ENCODE results near the gene ADAMTS3. TPM values are rescaled to one million over a fixed set of nuclear protein-coding genes. Genes with fewer than 3 reads are reported as not detected.

Gene ADAMTS3
- total RNA-seq, 1 experiment from 2014 or later: 0.39 TPM

- Histone ChIP-seq H3K9me3 (ENCODE audit: control insufficient read depth, insufficient read depth, low read depth, low read length) (no peaks in the 10 kb centered on the region), H3K4me3 (ENCODE audit: low read depth in 2 of 2, low read length in 2 of 2) (no peak overlapping the region), H3K36me3 (ENCODE audit: control insufficient read depth, insufficient read depth, low read length) (no peaks in the 10 kb centered on the region), H3K4me1 (ENCODE audit: control insufficient read depth, insufficient read depth, low read length) (no peaks in the 10 kb centered on the region), H3K27ac (ENCODE audit: low read length) (no peak overlapping the region), H3K27me3 (ENCODE audit: control insufficient read depth, insufficient read depth, low read length) (no peaks in the 10 kb centered on the region)
- BruUV-seq (replicated peaks): no TSS peak
- TF ChIP-seq SIN3A (IDR thresholded peaks at IDR 0.05; ENCODE audit: borderline replicate concordance, insufficient read depth, low read depth, low read length) (no peak), POLR2AphosphoS5 (IDR thresholded peaks at IDR 0.05; ENCODE audit: low read depth, low read length) (no peak), CTCF (IDR thresholded peaks at IDR 0.05) (no peak), TCF7L2 (IDR thresholded peaks at IDR 0.05; ENCODE audit: low read depth, low read length) (no peak), REST (IDR thresholded peaks at IDR 0.05; ENCODE audit: insufficient read depth in 1 of 2, low read depth in 2 of 2, low read length in 1 of 2) (no peak)
- ATAC-seq (no peak), DNase-seq (ENCODE audit: low read depth, low spot score) (no peak)
- in situ Hi-C loops (cut with HindIII; ENCODE audit: low pct_unique_long_range_greater_than_20kb, low sequenced_read_pairs) (no loop called here), intact Hi-C loops (cut with micrococcal nuclease; ENCODE audit: unreplicated experiment) (no loop called here)
- CTCF ChIA-PET: no interaction called here
- POLR2A ChIA-PET: no interaction called here
These were observed 39.7 kb downstream of the ADAMTS3 start for GRCh38 chr4:72529148-72529822.

- no peaks in the 10 kb centered on the region for H3K9me3 ChIP-seq (ENCODE audit: control insufficient read depth, insufficient read depth, low read depth, low read length)
- in situ Hi-C loops (cut with HindIII; ENCODE audit: low pct_unique_long_range_greater_than_20kb, low sequenced_read_pairs) (no loop called here), intact Hi-C loops (cut with micrococcal nuclease; ENCODE audit: unreplicated experiment) (no loop called here)
- BruUV-seq (replicated peaks): no TSS peak
- H3K4me1 ChIP-seq (ENCODE audit: control insufficient read depth, insufficient read depth, low read length): no peaks in the 10 kb centered on the region
- ATAC-seq: no peak
- ChIA-PET POLR2A (no interaction called here), CTCF (no interaction called here)
- no peak overlapping the region for H3K27ac ChIP-seq (ENCODE audit: low read length)
- no peaks in the 10 kb centered on the region for H3K27me3 ChIP-seq (ENCODE audit: control insufficient read depth, insufficient read depth, low read length)
- no peaks in the 10 kb centered on the region for H3K36me3 ChIP-seq (ENCODE audit: control insufficient read depth, insufficient read depth, low read length)
- DNase-seq (ENCODE audit: low read depth, low spot score): no peak
- TF ChIP-seq SIN3A (IDR thresholded peaks at IDR 0.05; ENCODE audit: borderline replicate concordance, insufficient read depth, low read depth, low read length): no peak
- TF ChIP-seq REST (IDR thresholded peaks at IDR 0.05; ENCODE audit: insufficient read depth in 1 of 2, low read depth in 2 of 2, low read length in 1 of 2): no peak
- TF ChIP-seq POLR2AphosphoS5 (IDR thresholded peaks at IDR 0.05; ENCODE audit: low read depth, low read length): no peak
- TF ChIP-seq CTCF (IDR thresholded peaks at IDR 0.05): no peak; the same call in 1 of the 2 replicates
- no peak for TF ChIP-seq TCF7L2 (IDR thresholded peaks at IDR 0.05; ENCODE audit: low read depth, low read length)
- H3K4me3 ChIP-seq (ENCODE audit: low read depth in 2 of 2, low read length in 2 of 2): no peak overlapping the region
These were observed 41.9 kb downstream of the ADAMTS3 start for GRCh38 chr4:72527038-72527646.

Measured in Panc1 (cell line).